ENCODE data around the gene ABR.

Gene ABR

DNA sequence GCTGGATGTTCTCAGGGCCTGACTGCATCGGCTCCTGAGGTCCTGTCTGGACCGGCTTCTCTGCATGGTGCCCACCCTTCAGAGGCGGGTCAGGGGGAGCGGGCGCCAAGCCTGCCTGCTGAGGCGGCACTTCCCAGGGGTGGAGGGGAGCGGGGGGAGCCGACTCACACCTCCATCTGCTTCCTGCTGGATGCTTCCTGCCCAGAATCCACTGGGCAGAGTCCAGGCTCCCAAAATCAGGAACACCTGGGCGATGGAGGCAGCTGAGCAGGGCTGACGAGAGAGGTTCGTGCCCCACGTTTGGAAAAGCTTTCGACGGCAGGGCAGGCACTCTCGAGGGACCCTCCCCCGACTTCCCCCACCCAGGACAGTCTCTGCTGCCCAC is 140.7 kb downstream of the ABR start:
- Histone ChIP-seq H3K4me1 (ENCODE audit: low read length) (no peaks in the 10 kb centered on the region), H4K20me1 (ENCODE audit: insufficient read depth, low read length) (no peaks in the 10 kb centered on the region), H2AFZ (ENCODE audit: low read depth, low read length) (no peak overlapping the region), H3K36me3 (replicated peaks; ENCODE audit: low read depth, low read length) (no peaks in the 10 kb centered on the region), H3K27ac (ENCODE audit: low read length) (no peak overlapping the region), H3K9me3 (ENCODE audit: insufficient read depth, low read length) (no peaks in the 10 kb centered on the region), H3K4me2 (ENCODE audit: low read length) (no peak overlapping the region), H3K4me3 (ENCODE audit: low read length) (no peak overlapping the region), H3K9ac (ENCODE audit: low read length) (no peak overlapping the region), H3K27me3 (ENCODE audit: low read depth, low read length) (no peaks in the 10 kb centered on the region), H3K79me2 (ENCODE audit: low read length) (no peaks in the 10 kb centered on the region)
- no peak for TF ChIP-seq EZH2phosphoT487 (IDR thresholded peaks at IDR 0.05; ENCODE audit: low read depth)
- TF ChIP-seq, protein P1, sequence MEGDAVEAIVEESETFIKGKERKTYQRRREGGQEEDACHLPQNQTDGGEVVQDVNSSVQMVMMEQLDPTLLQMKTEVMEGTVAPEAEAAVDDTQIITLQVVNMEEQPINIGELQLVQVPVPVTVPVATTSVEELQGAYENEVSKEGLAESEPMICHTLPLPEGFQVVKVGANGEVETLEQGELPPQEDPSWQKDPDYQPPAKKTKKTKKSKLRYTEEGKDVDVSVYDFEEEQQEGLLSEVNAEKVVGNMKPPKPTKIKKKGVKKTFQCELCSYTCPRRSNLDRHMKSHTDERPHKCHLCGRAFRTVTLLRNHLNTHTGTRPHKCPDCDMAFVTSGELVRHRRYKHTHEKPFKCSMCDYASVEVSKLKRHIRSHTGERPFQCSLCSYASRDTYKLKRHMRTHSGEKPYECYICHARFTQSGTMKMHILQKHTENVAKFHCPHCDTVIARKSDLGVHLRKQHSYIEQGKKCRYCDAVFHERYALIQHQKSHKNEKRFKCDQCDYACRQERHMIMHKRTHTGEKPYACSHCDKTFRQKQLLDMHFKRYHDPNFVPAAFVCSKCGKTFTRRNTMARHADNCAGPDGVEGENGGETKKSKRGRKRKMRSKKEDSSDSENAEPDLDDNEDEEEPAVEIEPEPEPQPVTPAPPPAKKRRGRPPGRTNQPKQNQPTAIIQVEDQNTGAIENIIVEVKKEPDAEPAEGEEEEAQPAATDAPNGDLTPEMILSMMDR (IDR thresholded peaks at IDR 0.05; ENCODE audit: low read depth, low read length): no peak

DNA sequence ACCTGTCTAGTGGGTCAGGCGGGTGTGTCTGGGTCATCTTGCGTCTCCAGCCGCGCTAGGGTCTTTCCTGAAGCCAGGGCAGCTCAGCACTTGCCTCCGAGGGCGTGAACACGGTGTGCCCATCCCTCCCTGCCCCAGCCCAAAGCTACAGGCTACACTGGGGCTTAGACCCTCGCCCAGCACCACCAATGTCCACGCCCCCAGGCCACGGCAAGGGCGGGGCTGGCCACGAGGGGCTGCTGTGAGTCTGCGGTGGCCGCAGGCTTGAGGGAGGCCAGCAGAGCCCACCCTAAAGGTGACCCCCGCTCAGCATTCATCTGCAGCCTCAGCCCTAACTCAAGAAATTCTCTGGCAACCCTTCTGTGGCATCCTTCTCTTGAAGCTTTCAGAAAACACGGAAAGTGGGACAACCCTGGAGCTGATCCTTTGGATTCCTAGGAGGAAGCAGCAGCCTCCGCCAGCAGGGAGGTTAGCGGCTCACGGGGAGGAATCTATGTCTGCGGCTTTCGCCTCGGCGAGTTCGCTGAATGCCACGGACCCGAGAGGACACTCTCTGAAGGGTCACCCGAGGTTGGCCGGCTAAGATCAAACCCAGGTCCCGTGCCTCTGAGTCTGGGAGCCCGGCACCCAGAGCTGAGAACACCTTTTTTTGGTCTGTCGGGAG is 141.2 kb downstream of the ABR start:
- H4K20me1 ChIP-seq (ENCODE audit: insufficient read depth, low read length): no peaks in the 10 kb centered on the region
- H2AFZ ChIP-seq (ENCODE audit: low read depth, low read length): no peak overlapping the region
- no peaks in the 10 kb centered on the region for H3K27me3 ChIP-seq (ENCODE audit: low read depth, low read length)
- H3K4me2 ChIP-seq (ENCODE audit: low read length): no peak overlapping the region
- no peak overlapping the region for H3K27ac ChIP-seq (ENCODE audit: low read length)
- H3K4me3 ChIP-seq (ENCODE audit: low read length): no peak overlapping the region
- H3K9me3 ChIP-seq (ENCODE audit: insufficient read depth, low read length): no peaks in the 10 kb centered on the region
- no peaks in the 10 kb centered on the region for H3K4me1 ChIP-seq (ENCODE audit: low read length)
- no peak for TF ChIP-seq EZH2phosphoT487 (IDR thresholded peaks at IDR 0.05; ENCODE audit: low read depth)
- H3K79me2 ChIP-seq (ENCODE audit: low read length): no peaks in the 10 kb centered on the region
- H3K9ac ChIP-seq (ENCODE audit: low read length): no peak overlapping the region
- no peaks in the 10 kb centered on the region for H3K36me3 ChIP-seq (replicated peaks; ENCODE audit: low read depth, low read length)

DNA sequence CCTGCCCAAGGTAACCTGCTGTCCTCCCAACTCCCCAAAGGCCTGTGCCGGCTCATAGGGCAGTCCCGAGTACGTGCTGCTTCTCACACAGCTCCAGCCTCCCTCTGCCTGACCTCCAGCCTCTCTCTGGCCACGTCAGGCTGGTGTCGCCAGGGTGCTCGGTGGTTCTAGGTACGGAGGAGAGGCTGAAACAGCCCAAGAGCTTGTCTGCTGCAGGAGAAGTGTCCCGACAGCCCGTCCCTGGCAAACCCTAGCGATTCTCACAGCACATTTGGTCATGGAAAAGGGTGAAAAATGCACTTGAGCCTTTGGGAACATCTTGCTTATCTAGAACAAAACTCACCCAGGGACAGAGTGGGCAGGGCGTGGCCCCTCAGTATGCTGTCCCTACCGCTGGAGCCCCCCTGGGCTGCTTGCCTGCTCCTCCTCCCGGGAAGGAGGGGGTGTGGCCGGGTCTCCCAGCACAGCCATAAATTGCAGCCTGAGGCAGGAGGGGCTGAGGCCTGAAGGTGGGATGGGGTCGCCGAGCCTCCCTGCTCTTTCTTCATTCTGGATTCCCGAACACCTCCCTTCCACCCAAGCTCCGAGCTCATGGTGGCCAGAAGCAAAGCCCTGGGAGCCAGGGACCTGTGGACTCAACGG is 142.4 kb downstream of the ABR start:
- no peaks in the 10 kb centered on the region for H3K9me3 ChIP-seq (ENCODE audit: insufficient read depth, low read length)
- no peak overlapping the region for H3K4me3 ChIP-seq (ENCODE audit: low read length)
- H3K79me2 ChIP-seq (ENCODE audit: low read length): no peaks in the 10 kb centered on the region
- H4K20me1 ChIP-seq (ENCODE audit: insufficient read depth, low read length): no peaks in the 10 kb centered on the region
- H3K4me1 ChIP-seq (ENCODE audit: low read length): no peaks in the 10 kb centered on the region
- no peaks in the 10 kb centered on the region for H3K36me3 ChIP-seq (replicated peaks; ENCODE audit: low read depth, low read length)
- no peak overlapping the region for H3K4me2 ChIP-seq (ENCODE audit: low read length)
- no peak overlapping the region for H3K27ac ChIP-seq (ENCODE audit: low read length)
- H3K27me3 ChIP-seq (ENCODE audit: low read depth, low read length): no peaks in the 10 kb centered on the region
- no peak for TF ChIP-seq EZH2phosphoT487 (IDR thresholded peaks at IDR 0.05; ENCODE audit: low read depth)
- TF ChIP-seq, protein P1 (IDR thresholded peaks at IDR 0.05; ENCODE audit: low read depth, low read length): no peak
- H3K9ac ChIP-seq (ENCODE audit: low read length): no peak overlapping the region
- H2AFZ ChIP-seq (ENCODE audit: low read depth, low read length): no peak overlapping the region

DNA sequence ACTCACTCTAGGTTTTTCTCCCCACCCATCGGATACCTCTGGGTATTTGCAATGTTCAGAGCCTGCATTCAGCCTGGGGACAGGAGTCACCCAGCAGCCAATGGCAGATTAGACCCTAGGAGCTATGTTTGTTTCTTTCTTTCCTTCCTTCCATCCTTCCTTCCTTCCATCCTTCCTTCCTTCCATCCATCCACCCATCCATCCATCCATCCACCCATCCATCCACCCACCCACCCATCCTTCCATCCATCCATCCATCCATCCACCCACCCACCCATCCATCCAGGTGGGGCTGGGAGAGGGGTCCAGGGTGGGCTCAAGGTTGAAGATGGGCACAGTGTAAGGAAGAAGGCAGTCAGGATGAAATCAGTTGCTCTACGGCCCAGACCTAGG is 142.9 kb downstream of the ABR start:
- H3K4me3 ChIP-seq (ENCODE audit: low read length): no peak overlapping the region
- no peaks in the 10 kb centered on the region for H3K79me2 ChIP-seq (ENCODE audit: low read length)
- H3K9ac ChIP-seq (ENCODE audit: low read length): no peak overlapping the region
- no peaks in the 10 kb centered on the region for H3K9me3 ChIP-seq (ENCODE audit: insufficient read depth, low read length)
- no peak overlapping the region for H2AFZ ChIP-seq (ENCODE audit: low read depth, low read length)
- TF ChIP-seq, protein P1 (IDR thresholded peaks at IDR 0.05; ENCODE audit: low read depth, low read length): no peak
- TF ChIP-seq EZH2phosphoT487 (IDR thresholded peaks at IDR 0.05; ENCODE audit: low read depth): no peak
- H4K20me1 ChIP-seq (ENCODE audit: insufficient read depth, low read length): no peaks in the 10 kb centered on the region
- H3K27me3 ChIP-seq (ENCODE audit: low read depth, low read length): no peaks in the 10 kb centered on the region
- no peaks in the 10 kb centered on the region for H3K36me3 ChIP-seq (replicated peaks; ENCODE audit: low read depth, low read length)
- H3K27ac ChIP-seq (ENCODE audit: low read length): no peak overlapping the region
- no peaks in the 10 kb centered on the region for H3K4me1 ChIP-seq (ENCODE audit: low read length)
- no peak overlapping the region for H3K4me2 ChIP-seq (ENCODE audit: low read length)

Measured in OCI-LY3 (cell line).